ENCODE results near the gene RNF123. TPM values are rescaled to one million over a fixed set of nuclear protein-coding genes. Genes with fewer than 3 reads are reported as not detected.

RNF123 gene
- total RNA-seq, 1 experiment from 2014 or later = 71.9 TPM

- Histone ChIP-seq H4K20me1 (ENCODE audit: insufficient read depth) (no peaks in the 10 kb centered on the region), H3K4me2 (ENCODE audit: low read length) (no peak overlapping the region), H3K27me3 (ENCODE audit: insufficient read depth, low read length) (no peaks in the 10 kb centered on the region), H3K9me2 (ENCODE audit: insufficient read depth) (no peaks in the 10 kb centered on the region), H3K36me3 (ENCODE audit: control insufficient read depth in 1 of 2, insufficient read depth in 2 of 2, low read length in 2 of 2) (peaks cover 0 to 8% of the 10 kb centered on the region in 2 experiments; a peak in 1 of 4 replicates), H3K4me1 (ENCODE audit: control insufficient read depth in 1 of 2, insufficient read depth in 2 of 2, low read length in 2 of 2) (no peaks in the 10 kb centered on the region), H3K9ac (ENCODE audit: low read length) (no peak overlapping the region), H3K9me3 (ENCODE audit: control insufficient read depth in 1 of 2, insufficient read depth in 1 of 2, low read depth in 1 of 2, low read length in 2 of 2) (no peaks in the 10 kb centered on the region), H3K4me3 (replicated peaks in 1 of 2; ENCODE audit: low read depth in 1 of 2, low read length in 2 of 2) (no peak overlapping the region), H3K79me2 (ENCODE audit: insufficient read depth, low read length) (no peaks in the 10 kb centered on the region), H3K27ac (ENCODE audit: low read depth, low read length) (no peak overlapping the region), H2AFZ (ENCODE audit: low read depth, low read length, poor library complexity, severe bottlenecking) (no peak overlapping the region)
- BruUV-seq (replicated peaks) = no TSS peak
- POLR2A ChIA-PET = no interaction called here
- intact Hi-C loops (cut with micrococcal nuclease) = loop anchor here (1.0 kb wide), 3 partner anchors 137 to 487 kb away; no protein-coding TSS in a partner anchor
- CTCF ChIA-PET = interaction anchor here (1.5 kb wide), 1 partner anchor 137 kb away, joined by 5 read pairs; no protein-coding TSS in a partner anchor
- RAD21 ChIA-PET (ENCODE audit: low non-redundant PET in 1 of 2, low total read pairs in 2 of 2, uncharacterized antibody in 2 of 2, unreplicated experiment in 2 of 2) = no interaction called here
- TF ChIP-seq TCF7L2 (IDR thresholded peaks at IDR 0.05; ENCODE audit: borderline replicate concordance, extremely low read depth, insufficient read depth, insufficient read length) (no peak), ZNF274 (IDR thresholded peaks at IDR 0.05; ENCODE audit: low read depth, low read length) (no peak), CEBPB (IDR thresholded peaks at IDR 0.05; ENCODE audit: low read depth) (no peak), CTCF (IDR thresholded peaks at IDR 0.05 in 2 of 3, conservative IDR thresholded peaks at IDR 0.05 in 1 of 3; ENCODE audit: borderline replicate concordance in 1 of 3, insufficient read depth in 1 of 3, low read depth in 2 of 3, low read length in 2 of 3) (no peak), EGR1 (IDR thresholded peaks at IDR 0.05; ENCODE audit: low read depth) (no peak), CBX3 (IDR thresholded peaks at IDR 0.05; ENCODE audit: low read depth) (no peak), ATF3 (IDR thresholded peaks at IDR 0.05) (no peak), FOSL1 (IDR thresholded peaks at IDR 0.05; ENCODE audit: low read depth) (no peak), SIN3A (IDR thresholded peaks at IDR 0.05; ENCODE audit: low read depth) (no peak), REST (IDR thresholded peaks at IDR 0.05; ENCODE audit: low read depth) (no peak), ZBTB33 (IDR thresholded peaks at IDR 0.05; ENCODE audit: extremely low read depth, insufficient replicate concordance, low read length) (no peak), POLR2A (IDR thresholded peaks at IDR 0.05; ENCODE audit: borderline replicate concordance, extremely low read depth, insufficient read depth, insufficient read length) (no peak), ZFX (IDR thresholded peaks at IDR 0.05) (no peak), EZH2 (IDR thresholded peaks at IDR 0.05) (no peak), JUND (IDR thresholded peaks at IDR 0.05) (no peak), SRF (IDR thresholded peaks at IDR 0.05; ENCODE audit: low read depth) (no peak)
- DNase-seq (ENCODE audit: low read depth, low spot score) (no peak), ATAC-seq (no peak)
Observed at GRCh38 chr3:49702672-49703071, 13.3 kb downstream of the RNF123 start.

Data from HCT116 (cell line).